GM21825 (cell line): ENCODE results near the gene PINLYP.
"Not testable (repeated sequence)": the region's sequence is repeated elsewhere in the genome, so short reads cannot be mapped to it uniquely, and the experiment has no call there.

Source experiments
- ATAC-seq: cut with Tn5 transposase; IDR thresholded peaks from one replicate; pipeline ENCODE4 v1.9.1; 2021; ENCODE audit warnings: mild to moderate bottlenecking, moderate library complexity; ENCODE audit not compliant: unreplicated experiment

Gene PINLYP

DNA sequence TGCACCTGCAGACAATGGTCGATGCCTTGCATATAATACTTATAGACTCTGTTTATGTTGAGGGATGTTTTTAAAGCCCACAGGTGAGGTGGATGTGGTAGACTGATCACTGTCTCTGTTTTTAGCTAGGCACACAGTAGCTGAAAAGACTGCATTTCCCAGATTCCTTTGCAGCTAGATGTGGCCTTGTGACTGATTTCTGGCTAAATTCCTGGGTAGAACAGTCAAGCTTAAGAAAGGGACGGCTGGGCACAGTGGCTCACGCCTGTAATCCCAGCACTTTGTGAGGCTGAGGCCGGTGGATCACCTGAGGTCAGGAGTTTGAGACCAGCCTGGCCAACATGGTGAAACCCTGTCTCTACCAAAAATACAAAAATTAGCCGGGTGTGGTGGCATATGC, 24.7 kb downstream of the PINLYP start:
- not testable (repeated sequence) for ATAC-seq

DNA sequence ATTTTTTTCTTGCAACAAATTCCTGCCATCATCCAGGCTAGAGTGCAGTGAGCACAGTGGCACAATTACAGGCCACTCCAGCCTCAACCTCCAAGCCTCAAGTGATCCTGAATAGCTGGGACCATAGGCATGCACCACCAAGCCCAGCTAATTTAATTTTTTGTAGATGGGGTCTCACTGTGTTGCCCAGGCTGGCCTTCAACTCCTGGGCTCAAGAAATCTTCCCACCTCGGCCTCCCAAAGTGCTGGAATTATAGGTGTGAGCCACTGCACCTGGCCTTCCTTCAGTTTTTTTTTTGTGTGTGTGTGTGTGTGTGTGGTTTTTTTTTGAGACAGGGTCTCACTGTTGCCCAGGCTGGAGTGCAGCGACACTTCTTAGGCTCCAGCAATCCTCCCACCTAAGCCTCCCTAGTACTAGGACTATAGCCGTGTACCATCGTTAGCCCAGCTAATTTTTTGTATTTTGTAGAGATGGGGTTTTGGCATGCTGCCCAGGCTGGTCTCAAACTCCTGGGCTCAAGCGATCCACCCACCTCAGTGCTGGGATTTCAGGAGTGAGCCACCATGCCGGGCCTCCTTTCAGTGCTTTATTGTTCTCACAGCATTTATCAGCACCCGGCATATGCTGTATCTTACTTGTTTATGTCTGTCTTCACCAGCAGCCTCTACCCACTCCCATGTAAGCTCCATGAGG, 30.4 kb downstream of the PINLYP start:
- ATAC-seq = no peak

DNA sequence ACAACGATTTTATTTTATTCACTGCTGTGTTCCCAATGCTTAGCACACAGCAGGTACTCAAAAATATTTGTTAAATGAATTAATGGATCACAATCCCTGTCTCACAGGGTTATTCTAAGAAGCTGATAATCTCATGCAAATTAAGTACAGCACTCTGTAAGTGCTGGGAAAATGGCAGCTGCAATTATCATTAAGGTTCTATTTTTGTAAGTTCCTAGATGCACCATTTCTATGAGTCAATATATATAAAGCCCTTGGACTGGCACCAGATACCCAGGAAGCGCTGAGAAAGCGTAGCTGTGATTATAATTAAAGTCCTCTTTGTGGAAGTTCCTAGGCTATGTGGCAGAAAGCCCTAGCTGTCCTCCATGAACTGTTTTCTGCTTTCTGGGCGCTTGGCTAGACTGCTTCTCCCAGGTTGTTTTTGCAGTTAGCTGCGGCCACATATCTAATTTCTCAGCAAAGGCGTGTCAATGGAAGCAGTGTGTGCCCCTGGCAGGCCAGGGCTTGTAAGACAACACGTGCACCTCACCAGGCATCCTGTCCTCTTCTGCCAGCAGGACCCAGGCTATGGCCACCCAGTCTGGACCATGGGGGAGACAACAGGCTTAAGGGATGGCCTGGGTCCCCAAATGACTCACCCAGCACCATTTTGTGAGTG, 31.1 kb downstream of the PINLYP start:
- ATAC-seq = no peak

DNA sequence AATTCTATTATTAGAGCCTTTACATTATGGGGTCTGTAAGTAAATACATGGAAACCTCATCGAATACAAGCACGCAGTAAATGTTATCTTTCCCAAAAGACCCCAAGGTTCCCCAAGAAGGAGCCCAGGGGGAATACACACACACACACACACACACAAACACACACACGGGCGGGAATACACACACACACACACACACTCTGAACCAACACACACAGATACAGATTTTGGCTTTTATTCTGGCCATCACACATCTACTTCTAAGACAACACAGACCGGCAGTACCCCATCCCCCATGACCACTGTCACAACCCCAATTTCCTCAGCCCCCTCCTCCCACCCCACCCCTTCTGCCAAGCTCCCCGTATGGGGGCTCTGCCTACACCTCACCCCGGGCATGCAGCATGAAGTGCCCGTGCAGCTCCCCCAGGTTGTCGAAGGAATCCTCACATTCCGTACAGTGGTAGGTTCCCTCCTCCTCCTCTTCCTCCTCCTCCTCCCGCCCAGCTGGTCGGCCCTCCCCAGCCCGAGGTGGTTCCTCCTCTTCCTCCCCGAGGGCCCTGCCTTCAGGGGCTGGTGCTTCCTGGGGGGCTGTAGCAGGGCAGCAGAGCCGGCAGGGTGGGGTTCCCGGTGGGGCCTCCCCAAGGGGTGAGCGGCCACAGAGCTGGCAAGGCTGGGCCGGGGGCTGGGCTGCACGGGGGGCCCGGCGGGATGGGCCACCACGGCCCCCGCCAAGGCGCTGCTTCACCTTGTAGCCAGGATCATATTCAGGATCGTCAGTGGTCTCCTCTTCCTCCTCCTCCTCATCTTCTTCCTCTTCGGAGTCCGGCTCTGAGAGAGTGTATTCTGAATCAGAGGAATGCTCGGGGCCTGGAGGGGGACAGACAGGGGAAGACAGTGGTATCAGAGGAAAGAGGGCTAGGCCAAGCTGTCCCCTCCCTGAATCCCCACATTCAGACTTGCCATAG, 31.9 kb downstream of the PINLYP start:
- no peak for ATAC-seq

DNA sequence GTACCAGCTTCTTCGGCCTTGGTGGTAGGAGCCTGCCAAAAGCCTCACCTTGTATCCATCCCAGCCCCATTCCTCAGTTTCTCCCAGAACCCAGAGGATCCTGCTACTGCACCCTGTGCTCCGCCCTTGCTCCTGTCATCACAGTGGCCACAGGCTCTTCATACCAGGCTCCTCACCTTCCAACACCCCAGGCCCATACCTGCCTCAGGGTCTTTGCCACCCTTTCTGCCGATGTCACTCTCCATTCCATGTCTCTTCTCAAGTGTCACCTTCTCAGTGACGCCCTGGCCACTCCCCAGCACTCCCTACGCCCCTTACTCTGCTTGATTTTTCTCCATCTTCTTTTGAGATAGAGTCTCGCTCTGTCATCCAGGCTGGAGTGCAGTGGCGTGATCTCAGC, 34.3 kb downstream of the PINLYP start:
- no peak for ATAC-seq

DNA sequence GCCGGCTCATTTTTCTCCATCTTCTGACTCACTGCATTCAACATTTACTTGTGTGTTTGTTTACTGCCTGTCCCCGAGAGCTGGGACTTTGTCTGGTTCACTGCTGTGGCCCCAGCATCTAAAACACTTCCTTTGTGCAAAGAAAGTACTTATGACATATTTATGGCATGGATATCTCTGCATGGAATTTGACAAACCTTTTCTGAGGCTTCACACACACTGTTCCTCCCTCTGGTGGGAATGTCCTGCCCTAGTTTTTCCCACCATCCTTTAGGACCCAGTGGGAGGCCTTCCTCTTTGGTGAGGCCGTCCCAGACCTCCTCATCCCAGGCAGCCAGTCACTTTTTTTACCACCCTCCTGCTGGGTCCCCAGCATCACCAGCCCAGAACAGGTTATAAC, 34.9 kb downstream of the PINLYP start:
- ATAC-seq = no peak

DNA sequence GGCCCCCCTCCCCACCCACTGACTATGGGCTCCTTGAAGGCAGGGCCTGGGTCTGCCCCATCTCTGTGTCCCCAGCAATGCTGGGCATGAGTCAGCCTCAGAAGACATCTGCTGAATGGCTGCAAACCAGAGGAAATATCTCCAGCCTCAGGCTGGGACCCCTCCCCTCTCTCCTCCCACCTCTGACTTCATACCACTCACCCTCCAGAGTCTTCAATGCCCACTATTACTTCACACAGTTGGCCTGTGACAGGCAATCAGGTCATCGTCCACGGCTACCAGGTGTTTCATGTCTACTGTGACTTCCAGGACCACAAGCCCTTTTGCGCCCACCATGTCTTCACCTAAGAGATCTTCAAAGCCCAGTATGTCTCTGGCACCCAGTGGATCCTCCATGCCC, 36.2 kb downstream of the PINLYP start, which contains the start of gene SRRM5:
Gene SRRM5 (plus strand): TSS at position 301 of the 400 bp plus-strand sequence. CDS start 34 bp downstream, at position 335.
- no peak for ATAC-seq

DNA sequence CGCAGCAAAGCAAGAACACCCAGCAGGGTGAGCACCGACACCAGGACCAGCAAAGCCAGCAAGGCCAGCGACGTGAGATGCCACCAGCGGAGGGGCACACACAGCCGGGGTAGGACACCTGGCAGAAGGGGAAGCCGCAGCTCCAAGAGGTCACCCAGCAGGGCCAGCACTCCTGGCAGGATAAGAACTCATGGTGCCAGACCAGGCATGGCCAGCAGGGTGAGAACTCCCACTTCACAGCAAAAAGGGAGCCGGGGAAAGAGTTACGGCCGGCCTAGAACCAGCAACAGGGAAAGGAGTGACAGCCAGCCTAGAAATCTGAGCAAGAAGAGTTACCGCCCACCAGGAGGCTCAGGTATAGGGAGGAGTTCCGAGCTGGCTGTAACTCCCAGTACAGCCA, 36.8 kb downstream of the PINLYP start:
- no peak for ATAC-seq

DNA sequence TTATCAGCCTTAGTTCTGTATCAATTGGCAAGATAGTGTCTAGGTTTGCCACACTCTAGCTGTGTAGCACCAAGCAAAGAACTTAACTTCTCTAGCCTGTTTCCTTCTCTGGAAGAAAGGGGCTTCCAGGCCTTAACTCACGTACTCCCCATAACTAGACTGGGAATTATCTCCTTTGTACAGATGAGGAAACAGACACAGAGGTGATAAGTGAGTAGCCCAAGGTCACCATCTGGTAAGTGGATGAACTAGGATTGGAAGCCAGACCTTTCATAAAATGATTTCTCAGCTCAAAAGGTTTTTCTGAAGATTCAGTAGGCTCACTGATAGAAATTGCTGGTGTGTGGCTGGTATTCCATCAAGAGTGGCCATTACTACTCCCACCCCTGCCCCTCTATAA, 40.7 kb downstream of the PINLYP start:
- no peak for ATAC-seq

DNA sequence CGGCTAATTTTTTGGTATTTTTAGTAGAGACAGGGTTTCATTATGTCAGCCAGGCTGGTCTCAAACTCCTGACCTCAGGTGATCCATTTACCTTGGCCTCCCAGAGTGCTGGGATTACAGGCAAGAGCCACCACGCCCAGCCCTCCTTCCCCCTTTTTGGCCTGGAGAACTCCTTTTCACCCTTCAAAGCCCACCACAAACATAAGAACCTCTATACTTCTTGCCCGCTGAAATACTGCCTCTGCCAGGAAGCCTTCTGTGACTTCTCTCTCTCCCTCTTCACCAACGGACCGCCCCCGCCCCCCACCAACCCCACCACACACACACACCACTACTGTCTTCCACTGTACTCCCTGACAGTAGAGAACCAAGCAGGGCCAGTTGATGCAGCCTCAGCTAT, 41.4 kb downstream of the PINLYP start:
- ATAC-seq = no peak

DNA sequence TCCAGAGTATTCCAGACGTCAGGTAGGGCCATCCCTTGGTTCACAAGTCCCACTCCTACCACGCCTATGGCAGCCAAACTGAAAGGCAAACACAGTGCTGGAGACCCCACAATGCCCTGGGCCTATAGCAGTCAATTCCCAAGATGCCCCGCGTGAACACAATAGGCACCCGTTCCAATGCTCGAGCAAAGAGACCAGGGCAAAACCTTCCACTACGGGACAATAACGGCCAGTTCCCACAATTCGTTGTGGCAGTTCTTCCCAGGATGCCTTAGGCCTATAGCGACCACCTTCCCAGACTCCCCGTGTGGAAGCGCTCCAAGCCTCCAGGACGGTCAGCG, 43.3 kb downstream of the PINLYP start:
- peak; percentile 19 for ATAC-seq

DNA sequence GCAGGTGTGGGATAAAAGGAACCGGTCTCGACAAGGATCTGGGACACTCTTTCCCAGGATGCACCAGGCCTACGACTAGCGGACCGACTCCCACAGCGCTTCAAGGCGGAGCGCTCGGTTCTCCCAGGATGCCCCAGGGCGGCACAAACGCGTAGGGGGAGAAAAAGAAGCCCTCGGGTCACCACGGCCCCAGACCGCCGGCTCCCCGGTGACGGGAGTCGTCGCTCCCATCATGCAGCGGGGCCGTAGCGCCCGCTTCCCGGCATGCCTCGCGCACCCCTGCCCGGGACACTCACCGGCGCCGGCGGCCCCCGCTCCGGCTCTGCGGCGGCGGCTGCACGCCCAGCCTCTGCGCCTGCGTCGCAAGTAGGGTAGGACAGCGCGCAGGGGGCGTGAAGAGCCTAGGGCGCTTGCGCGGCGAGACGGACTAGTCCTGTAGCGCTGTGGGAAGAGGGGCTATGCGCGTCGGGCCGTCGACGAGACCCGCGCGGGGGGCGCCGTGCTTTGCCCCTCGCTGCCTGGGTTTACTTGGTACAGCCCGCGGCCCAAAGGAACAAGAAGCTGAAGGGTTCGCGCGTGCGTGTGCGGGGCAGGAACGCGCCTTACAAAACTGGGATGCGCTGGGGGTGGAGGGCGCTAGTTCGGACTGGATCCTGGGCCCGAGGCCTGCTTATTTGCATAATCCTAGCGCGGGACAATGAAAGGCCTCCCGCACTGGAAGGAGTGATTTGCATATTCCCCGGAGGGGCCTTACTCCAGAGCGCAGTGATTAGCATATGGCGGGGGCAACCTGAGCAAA, 43.9 kb downstream of the PINLYP start, which contains the start of gene ZNF428:
Gene ZNF428 (minus strand): TSS at position 368 of the 799 bp plus-strand sequence. CDS start 5,325 bp downstream, outside the sequence.
- ATAC-seq = peak; percentile 72

DNA sequence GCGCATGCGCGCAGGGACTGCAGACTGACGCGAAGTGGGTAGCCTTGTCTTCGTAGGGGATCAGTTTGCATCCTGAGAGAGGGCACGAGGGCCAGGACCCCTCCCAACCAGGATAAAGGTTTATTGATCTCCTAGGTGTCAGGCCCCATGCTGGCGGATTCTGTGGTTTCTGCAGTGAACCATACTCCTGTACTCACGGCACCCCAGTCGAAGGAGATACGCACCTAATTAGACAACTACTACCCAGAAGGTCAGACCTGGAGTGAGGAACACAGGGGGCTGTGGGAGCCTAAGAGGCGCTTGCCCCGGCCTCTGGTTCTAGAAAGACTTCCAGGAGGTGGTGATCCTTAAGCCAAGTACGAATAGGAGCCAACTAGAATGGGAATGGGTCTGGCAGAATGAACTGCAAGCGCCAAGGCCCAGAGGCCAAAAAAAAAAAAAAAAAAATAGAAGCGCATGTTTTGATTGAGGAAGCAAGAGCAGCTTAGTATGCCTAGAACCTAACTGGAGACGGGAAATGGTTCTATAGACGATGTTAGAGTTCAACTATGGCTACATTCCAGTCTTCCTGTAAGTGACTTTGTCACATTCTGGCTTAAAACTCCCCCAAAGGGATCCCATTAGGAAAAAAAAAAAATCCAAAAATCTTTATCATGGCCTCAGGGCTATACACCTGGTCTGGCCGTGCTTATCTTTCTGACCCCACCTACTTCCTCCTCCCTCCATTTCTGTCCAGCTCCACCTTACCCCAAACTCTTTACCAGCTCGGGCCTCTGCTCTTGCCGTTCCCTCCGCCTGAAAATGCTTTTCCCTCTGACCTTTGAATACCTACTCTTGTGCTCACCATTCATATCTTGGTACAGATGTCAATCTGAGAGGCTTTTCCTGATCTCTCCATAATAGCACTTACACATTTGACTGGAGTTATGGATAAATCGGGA, 44.7 kb downstream of the PINLYP start:
- no peak for ATAC-seq

DNA sequence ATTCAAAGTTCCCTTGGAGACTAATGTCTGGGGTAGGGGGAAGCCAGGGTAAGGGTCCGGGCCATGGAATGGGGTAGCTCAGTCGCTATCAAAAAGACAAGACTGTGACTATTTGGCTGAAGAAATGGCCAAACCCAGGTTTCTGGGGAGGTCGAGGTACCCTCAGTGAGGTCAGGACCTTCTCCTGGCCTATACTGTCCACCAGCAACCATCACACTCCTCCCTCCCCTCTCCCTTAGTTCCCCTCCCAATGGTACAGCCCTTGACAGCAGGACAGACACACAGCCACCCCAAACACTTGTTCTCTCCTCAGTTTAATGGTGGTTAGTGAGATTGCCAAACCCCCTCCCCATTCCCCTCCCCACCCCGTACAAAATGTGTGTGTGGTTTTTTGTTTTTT, 46.5 kb downstream of the PINLYP start:
- ATAC-seq = no peak

DNA sequence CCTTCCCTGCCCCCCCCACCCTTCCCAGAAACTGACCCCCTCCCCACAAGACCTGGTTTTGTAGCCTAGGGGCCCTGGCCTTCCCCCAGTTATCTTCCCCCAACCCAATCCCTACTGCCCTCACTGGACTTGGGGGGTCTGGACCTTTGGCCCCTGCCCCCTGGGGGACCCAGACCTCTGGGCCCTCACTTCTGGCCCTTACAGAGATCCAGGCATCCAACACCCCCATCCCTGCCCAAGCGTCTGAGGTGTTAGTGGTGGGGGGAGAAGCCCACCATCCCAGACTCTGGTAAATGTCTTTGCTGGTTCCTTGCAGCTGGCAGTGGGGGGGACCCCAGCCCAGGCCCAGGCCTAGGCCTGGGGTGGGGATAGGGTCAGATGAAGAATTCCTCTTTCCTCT, 47.4 kb downstream of the PINLYP start:
- ATAC-seq = no peak

DNA sequence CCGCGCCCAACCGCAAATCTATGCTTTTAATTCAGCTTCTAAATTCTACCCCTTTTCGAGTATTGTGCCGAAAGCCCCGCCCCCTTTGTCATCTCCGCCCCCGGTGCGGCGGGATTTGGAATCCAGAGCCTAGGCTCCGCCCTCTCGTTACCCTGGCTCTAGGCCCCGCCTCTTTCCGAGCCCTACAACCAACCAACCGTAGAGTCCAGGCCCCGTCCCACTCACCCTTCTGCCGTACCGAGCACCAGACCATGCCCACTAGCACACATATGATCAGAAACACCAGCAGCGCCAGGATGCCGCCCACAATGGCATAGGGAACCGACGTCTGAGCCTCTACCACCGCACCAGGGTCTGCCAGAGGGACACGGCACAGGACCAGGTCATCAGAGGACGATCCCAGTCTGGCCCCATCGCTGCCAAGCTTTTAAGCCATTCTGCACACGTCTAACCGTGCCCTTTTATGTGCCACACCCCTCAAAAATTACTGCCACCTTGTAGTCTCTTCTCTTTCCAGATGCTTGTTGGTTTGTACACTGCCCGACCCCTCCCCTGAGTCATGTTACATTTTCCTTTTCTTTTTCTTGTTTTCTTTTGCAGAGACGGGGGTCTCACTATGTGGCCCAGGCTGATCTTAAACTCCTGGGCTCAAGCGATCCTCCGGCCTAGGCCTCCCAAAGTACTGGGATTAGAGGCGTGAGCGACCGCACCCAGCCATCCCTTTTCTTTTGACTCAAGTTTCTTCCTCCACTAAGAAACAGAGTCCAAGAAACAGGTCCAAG, 48.5 kb downstream of the PINLYP start:
- no peak for ATAC-seq

DNA sequence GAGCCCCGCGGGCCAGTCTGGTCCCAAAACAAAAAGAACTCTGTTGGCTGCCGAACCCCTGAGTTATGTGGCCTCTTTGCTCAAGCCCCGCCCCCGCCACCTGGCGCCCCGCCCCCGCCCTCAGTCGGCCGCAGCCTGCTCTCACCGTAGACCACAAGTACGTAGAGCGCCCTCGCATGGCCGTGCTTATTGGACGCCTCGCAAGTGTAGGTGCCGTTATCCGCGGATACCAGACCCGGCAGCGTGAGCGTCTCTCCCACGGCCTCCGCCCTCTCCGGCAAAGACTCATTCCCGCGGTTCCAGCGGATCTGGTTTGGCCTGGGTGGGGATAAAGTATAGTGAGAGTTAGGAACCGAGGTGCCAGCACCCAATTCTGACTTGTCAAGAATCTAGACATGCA, 49.3 kb downstream of the PINLYP start:
- ATAC-seq = no peak

DNA sequence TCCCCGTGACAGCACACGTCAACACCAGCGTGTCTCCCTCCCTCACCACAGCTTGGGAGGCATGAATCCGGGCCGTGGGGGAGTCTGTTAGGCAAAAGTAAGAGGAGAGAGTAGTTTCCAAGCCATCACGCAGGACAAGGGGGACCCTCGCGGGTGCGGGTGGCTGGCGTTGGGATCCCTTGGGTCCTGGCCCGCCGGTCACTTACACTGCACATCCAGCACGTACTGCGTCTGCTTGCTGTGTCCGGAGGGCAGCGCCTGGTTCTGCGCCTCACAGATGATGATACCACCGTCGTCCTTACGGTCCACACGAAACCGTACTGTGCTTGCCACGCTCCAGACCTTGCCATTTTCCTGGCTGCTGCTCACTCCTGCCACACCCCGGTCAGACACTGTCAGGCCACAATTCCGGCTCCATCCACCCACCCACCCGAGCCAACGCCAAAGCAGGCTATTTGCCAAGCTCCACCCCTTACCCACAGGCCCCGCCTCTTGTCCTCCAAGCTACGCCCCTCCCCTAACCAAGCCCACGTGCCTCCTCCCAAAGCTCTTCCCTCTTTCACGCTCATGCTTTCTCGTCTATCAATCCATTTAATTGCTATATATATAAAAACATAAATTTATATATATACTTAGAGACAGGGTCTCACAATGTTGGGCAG, 50.4 kb downstream of the PINLYP start:
- ATAC-seq = no peak
